GM23338 (cell line): ENCODE measurements around the gene TAF1A. TPM values are rescaled to one million over a fixed set of nuclear protein-coding genes. Genes with fewer than 3 reads are reported as not detected.

Experiments
- ATAC-seq: fragments of 200-7000 bp; cut with Tn5 transposase; 3 replicates; pipeline ENCODE4 v1.9.1; 2020
- DNase-seq: peaks from one replicate; pipeline ENCODE4 v3.0.0-alpha.2; 2015; ENCODE audit warnings: low spot score
- H2AFZ ChIP-seq: fragments of 200-600 bp; sonication (generic); 2 replicates; pipeline ENCODE4 v1.8.0; 2016; ENCODE audit warnings: antibody characterized with exemption, mild to moderate bottlenecking, moderate library complexity
- H3F3A ChIP-seq: fragments of 200-600 bp; sonication (generic); replicated peaks from 2 replicates; pipeline ENCODE4 v1.8.0; 2017; ENCODE audit warnings: antibody characterized with exemption, mixed run types, low read depth
- H3K27ac ChIP-seq: fragments of 200-600 bp; sonication (generic); 2 replicates; pipeline ENCODE4 v1.6.1; 2016; ENCODE audit warnings: low read depth
- H3K27me3 ChIP-seq: fragments of 200-600 bp; sonication (generic); 2 replicates; pipeline ENCODE4 v1.8.0; 2016; ENCODE audit warnings: mild to moderate bottlenecking, mixed run types, moderate library complexity; ENCODE audit not compliant: insufficient read depth
- H3K36me3 ChIP-seq: fragments of 200-600 bp; sonication (generic); 2 replicates; pipeline ENCODE4 v1.8.0; 2016; ENCODE audit warnings: mild to moderate bottlenecking; ENCODE audit not compliant: insufficient read depth
- H3K4me1 ChIP-seq: fragments of 200-600 bp; sonication (generic); 2 replicates; pipeline ENCODE4 v1.8.0; 2016; ENCODE audit warnings: mild to moderate bottlenecking, moderate library complexity; ENCODE audit not compliant: insufficient read depth
- H3K4me2 ChIP-seq: fragments of 200-600 bp; sonication (generic); 2 replicates; pipeline ENCODE4 v1.7.1; 2017; ENCODE audit warnings: mixed run types
- H3K4me3 ChIP-seq: fragments of 200-600 bp; sonication (generic); 2 replicates; pipeline ENCODE4 v1.6.1; 2016; ENCODE audit warnings: mixed run types
- H3K79me2 ChIP-seq: fragments of 200-600 bp; sonication (generic); replicated peaks from 2 replicates; pipeline ENCODE4 v1.8.0; 2017; ENCODE audit warnings: mild to moderate bottlenecking; ENCODE audit not compliant: insufficient read depth
- H3K9me2 ChIP-seq: fragments of 200-600 bp; sonication (generic); 2 replicates; pipeline ENCODE4 v1.8.0; 2017; ENCODE audit not compliant: insufficient read depth
- H4K20me1 ChIP-seq: fragments of 200-600 bp; sonication (generic); replicated peaks from 2 replicates; pipeline ENCODE4 v1.8.0; 2017; ENCODE audit warnings: mild to moderate bottlenecking; ENCODE audit not compliant: insufficient read depth
- H3K27ac Mint-ChIP-seq: 2 replicates; pipeline ENCODE4 v1.8.0; 2020; ENCODE audit warnings: inconsistent platforms, mild to moderate bottlenecking, moderate library complexity, mixed read lengths
- H3K27me3 Mint-ChIP-seq: 3 replicates; pipeline ENCODE4 v1.8.0; 2022; ENCODE audit warnings: low read depth, mild to moderate bottlenecking, moderate library complexity, mixed read lengths, inconsistent platforms; ENCODE audit not compliant: insufficient read depth, poor library complexity
- H3K36me3 Mint-ChIP-seq: 3 replicates; pipeline ENCODE4 v1.8.0; 2021; ENCODE audit warnings: low read depth, mild to moderate bottlenecking, inconsistent platforms, moderate library complexity, mixed read lengths
- H3K4me1 Mint-ChIP-seq: 3 replicates; pipeline ENCODE4 v1.8.0; 2020; ENCODE audit warnings: mild to moderate bottlenecking, inconsistent platforms, mixed read lengths
- H3K4me3 Mint-ChIP-seq: 3 replicates; pipeline ENCODE4 v1.8.0; 2021; ENCODE audit warnings: moderate library complexity, mild to moderate bottlenecking, inconsistent platforms, mixed read lengths
- H3K9me3 Mint-ChIP-seq: 3 replicates; pipeline ENCODE4 v1.8.0; 2020; ENCODE audit warnings: moderate library complexity, mild to moderate bottlenecking, inconsistent platforms, mixed read lengths
- CREB1 ChIP-seq: fragments of 250-450 bp; sonication (Bioruptor Pico); IDR thresholded peaks from 2 replicates; pipeline ENCODE4 v1.5.0; 2020; ENCODE audit warnings: low read depth, mild to moderate bottlenecking, moderate library complexity
- EZH2phosphoT487 ChIP-seq: fragments of 200-600 bp; sonication (generic); IDR thresholded peaks from one replicate; pipeline ENCODE4 v1.8.1; 2018; ENCODE audit warnings: antibody characterized with exemption; ENCODE audit not compliant: unreplicated experiment
- JUNB ChIP-seq: IDR thresholded peaks from one replicate; pipeline ENCODE4 v1.6.1; 2016; ENCODE audit warnings: antibody characterized with exemption; ENCODE audit not compliant: unreplicated experiment
- POLR2AphosphoS5 ChIP-seq: IDR thresholded peaks from 2 replicates; pipeline ENCODE4 v1.6.1; 2016; ENCODE audit warnings: antibody characterized with exemption, low read depth
- STAT1 ChIP-seq: IDR thresholded peaks from one replicate; pipeline ENCODE4 v1.6.1; 2016; ENCODE audit warnings: antibody characterized with exemption; ENCODE audit not compliant: unreplicated experiment
- ZNF114 ChIP-seq: fragments of 250-450 bp; sonication (Bioruptor Pico); IDR thresholded peaks from 2 replicates; pipeline ENCODE4 v1.5.0; 2020; ENCODE audit warnings: mild to moderate bottlenecking, moderate library complexity
- ZNF331 ChIP-seq: fragments of 250-450 bp; sonication (Bioruptor Pico); IDR thresholded peaks from 2 replicates; pipeline ENCODE4 v1.5.0; 2020; ENCODE audit warnings: low read depth, mild to moderate bottlenecking, moderate library complexity
- polyA plus RNA-seq: library from polyadenylated mRNA; unstranded; fragments of >200 nt; fragmentation: Nextera tagmentation; extraction: Ambion mirVana; gene quantifications from 2 replicates; pipeline ENCODE4 v1.2.1, GENCODE V29; 2016
- total RNA-seq: library from RNA; depleted of rRNA; stranded (reverse); fragments of >200 nt; shearing (Covaris generic); gene quantifications from 2 replicates; pipeline ENCODE4 v1.2.3, GENCODE V29; 2014
- TF ChIP-seq, protein P1 (sequence below), 2 experiments: fragments of 200-600 bp in 1 of 2; sonication (generic) in 1 of 2; conservative IDR thresholded peaks; 2 replicates each; pipeline versions ENCODE4 v1.5.1 to v1.6.1; 2016 to 2017; ENCODE audit warnings: antibody characterized with exemption in 2 of 2, low read depth in 2 of 2, mild to moderate bottlenecking in 2 of 2, moderate library complexity in 1 of 2
- TF ChIP-seq, protein P2 (sequence below): IDR thresholded peaks from one replicate; pipeline ENCODE4 v1.6.1; 2018; ENCODE audit warnings: antibody characterized with exemption; ENCODE audit not compliant: unreplicated experiment
- TF ChIP-seq, protein P3 (sequence below): fragments of 250-450 bp; sonication (Bioruptor Pico); IDR thresholded peaks from 2 replicates; pipeline ENCODE4 v1.5.0; 2020; ENCODE audit warnings: mild to moderate bottlenecking, moderate library complexity

Gene TAF1A
- total and polyA plus RNA-seq, 2 experiments from 2014 or later = 5.5 to 13.3 TPM

DNA sequence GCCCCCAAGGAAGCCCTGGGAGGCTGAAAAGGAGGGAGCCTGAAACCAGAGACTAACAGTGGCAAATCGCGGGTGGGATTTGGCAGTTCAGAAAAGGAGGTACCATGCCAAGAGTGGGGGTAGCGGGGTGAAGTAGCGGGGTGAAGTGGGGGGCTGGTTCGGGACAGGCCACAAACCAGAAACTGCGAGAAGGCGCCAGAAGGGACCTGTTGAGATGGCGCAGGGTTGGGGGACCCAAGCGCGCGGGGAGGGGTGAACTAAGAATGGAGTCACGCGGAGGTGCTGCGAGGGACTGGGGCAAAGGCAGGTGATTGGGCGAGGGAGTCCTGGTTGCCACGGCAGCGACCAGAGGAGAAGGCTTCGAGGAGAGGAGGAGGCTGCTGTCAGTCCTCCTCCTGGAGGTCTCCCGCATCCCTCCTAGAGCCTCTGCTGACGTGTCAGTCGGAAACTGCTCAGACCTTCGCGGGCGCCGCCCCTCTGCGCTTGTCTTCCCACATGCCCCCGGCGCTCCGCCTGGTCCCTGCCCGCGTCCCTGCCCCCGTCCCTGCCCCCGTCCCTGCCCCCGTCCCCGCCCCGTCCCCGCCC lies 27.7 kb upstream of the TAF1A start:
- Histone ChIP-seq H3K36me3 (no peaks in the 10 kb centered on the region), H3K27me3 (no peaks in the 10 kb centered on the region; the same call in 1 of the 2 replicates), H2AFZ (peak overlapping the region; percentile 98), H3K9me2 (no peaks in the 10 kb centered on the region), H3K27ac (peak overlapping the region; percentile 86; the same call in 1 of the 2 replicates), H3K4me2 (peak overlapping the region; percentile 95), H3K4me3 (peak overlapping the region; percentile 89), H3K79me2 (peaks cover 34% of the 10 kb centered on the region), H3K4me1 (peaks cover 18% of the 10 kb centered on the region), H3F3A (peaks cover 6% of the 10 kb centered on the region; the same call in 1 of the 2 replicates), H4K20me1 (peaks cover 10% of the 10 kb centered on the region)
- no peak for TF ChIP-seq JUNB
- TF ChIP-seq, protein P1, sequence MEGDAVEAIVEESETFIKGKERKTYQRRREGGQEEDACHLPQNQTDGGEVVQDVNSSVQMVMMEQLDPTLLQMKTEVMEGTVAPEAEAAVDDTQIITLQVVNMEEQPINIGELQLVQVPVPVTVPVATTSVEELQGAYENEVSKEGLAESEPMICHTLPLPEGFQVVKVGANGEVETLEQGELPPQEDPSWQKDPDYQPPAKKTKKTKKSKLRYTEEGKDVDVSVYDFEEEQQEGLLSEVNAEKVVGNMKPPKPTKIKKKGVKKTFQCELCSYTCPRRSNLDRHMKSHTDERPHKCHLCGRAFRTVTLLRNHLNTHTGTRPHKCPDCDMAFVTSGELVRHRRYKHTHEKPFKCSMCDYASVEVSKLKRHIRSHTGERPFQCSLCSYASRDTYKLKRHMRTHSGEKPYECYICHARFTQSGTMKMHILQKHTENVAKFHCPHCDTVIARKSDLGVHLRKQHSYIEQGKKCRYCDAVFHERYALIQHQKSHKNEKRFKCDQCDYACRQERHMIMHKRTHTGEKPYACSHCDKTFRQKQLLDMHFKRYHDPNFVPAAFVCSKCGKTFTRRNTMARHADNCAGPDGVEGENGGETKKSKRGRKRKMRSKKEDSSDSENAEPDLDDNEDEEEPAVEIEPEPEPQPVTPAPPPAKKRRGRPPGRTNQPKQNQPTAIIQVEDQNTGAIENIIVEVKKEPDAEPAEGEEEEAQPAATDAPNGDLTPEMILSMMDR (conservative IDR thresholded peaks at IDR 0.05; ENCODE audit: low read depth in 2 of 2) = no peak
- TF ChIP-seq ZNF331 (CRISPR knock-in tag) = no peak
- TF ChIP-seq, protein P2, sequence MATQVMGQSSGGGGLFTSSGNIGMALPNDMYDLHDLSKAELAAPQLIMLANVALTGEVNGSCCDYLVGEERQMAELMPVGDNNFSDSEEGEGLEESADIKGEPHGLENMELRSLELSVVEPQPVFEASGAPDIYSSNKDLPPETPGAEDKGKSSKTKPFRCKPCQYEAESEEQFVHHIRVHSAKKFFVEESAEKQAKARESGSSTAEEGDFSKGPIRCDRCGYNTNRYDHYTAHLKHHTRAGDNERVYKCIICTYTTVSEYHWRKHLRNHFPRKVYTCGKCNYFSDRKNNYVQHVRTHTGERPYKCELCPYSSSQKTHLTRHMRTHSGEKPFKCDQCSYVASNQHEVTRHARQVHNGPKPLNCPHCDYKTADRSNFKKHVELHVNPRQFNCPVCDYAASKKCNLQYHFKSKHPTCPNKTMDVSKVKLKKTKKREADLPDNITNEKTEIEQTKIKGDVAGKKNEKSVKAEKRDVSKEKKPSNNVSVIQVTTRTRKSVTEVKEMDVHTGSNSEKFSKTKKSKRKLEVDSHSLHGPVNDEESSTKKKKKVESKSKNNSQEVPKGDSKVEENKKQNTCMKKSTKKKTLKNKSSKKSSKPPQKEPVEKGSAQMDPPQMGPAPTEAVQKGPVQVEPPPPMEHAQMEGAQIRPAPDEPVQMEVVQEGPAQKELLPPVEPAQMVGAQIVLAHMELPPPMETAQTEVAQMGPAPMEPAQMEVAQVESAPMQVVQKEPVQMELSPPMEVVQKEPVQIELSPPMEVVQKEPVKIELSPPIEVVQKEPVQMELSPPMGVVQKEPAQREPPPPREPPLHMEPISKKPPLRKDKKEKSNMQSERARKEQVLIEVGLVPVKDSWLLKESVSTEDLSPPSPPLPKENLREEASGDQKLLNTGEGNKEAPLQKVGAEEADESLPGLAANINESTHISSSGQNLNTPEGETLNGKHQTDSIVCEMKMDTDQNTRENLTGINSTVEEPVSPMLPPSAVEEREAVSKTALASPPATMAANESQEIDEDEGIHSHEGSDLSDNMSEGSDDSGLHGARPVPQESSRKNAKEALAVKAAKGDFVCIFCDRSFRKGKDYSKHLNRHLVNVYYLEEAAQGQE = no peak
- TF ChIP-seq ZNF114 = no peak
- TF ChIP-seq POLR2AphosphoS5 = peak; percentile 62
- TF ChIP-seq STAT1 = no peak
- TF ChIP-seq, protein P3, sequence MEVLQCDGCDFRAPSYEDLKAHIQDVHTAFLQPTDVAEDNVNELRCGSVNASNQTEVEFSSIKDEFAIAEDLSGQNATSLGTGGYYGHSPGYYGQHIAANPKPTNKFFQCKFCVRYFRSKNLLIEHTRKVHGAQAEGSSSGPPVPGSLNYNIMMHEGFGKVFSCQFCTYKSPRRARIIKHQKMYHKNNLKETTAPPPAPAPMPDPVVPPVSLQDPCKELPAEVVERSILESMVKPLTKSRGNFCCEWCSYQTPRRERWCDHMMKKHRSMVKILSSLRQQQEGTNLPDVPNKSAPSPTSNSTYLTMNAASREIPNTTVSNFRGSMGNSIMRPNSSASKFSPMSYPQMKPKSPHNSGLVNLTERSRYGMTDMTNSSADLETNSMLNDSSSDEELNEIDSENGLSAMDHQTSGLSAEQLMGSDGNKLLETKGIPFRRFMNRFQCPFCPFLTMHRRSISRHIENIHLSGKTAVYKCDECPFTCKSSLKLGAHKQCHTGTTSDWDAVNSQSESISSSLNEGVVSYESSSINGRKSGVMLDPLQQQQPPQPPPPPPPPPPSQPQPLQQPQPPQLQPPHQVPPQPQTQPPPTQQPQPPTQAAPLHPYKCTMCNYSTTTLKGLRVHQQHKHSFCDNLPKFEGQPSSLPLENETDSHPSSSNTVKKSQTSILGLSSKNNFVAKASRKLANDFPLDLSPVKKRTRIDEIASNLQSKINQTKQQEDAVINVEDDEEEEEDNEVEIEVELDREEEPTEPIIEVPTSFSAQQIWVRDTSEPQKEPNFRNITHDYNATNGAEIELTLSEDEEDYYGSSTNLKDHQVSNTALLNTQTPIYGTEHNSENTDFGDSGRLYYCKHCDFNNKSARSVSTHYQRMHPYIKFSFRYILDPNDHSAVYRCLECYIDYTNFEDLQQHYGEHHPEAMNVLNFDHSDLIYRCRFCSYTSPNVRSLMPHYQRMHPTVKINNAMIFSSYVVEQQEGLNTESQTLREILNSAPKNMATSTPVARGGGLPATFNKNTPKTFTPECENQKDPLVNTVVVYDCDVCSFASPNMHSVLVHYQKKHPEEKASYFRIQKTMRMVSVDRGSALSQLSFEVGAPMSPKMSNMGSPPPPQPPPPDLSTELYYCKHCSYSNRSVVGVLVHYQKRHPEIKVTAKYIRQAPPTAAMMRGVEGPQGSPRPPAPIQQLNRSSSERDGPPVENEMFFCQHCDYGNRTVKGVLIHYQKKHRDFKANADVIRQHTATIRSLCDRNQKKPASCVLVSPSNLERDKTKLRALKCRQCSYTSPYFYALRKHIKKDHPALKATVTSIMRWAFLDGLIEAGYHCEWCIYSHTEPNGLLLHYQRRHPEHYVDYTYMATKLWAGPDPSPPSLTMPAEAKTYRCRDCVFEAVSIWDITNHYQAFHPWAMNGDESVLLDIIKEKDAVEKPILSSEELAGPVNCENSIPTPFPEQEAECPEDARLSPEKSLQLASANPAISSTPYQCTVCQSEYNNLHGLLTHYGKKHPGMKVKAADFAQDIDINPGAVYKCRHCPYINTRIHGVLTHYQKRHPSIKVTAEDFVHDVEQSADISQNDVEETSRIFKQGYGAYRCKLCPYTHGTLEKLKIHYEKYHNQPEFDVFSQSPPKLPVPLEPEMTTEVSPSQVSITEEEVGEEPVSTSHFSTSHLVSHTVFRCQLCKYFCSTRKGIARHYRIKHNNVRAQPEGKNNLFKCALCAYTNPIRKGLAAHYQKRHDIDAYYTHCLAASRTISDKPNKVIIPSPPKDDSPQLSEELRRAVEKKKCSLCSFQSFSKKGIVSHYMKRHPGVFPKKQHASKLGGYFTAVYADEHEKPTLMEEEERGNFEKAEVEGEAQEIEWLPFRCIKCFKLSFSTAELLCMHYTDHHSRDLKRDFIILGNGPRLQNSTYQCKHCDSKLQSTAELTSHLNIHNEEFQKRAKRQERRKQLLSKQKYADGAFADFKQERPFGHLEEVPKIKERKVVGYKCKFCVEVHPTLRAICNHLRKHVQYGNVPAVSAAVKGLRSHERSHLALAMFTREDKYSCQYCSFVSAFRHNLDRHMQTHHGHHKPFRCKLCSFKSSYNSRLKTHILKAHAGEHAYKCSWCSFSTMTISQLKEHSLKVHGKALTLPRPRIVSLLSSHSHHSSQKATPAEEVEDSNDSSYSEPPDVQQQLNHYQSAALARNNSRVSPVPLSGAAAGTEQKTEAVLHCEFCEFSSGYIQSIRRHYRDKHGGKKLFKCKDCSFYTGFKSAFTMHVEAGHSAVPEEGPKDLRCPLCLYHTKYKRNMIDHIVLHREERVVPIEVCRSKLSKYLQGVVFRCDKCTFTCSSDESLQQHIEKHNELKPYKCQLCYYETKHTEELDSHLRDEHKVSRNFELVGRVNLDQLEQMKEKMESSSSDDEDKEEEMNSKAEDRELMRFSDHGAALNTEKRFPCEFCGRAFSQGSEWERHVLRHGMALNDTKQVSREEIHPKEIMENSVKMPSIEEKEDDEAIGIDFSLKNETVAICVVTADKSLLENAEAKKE (CRISPR knock-in tag) = no peak
- TF ChIP-seq CREB1 = peak; percentile 87
- no peak for TF ChIP-seq EZH2phosphoT487
- H3K9me3 Mint-ChIP-seq = no peaks in the 10 kb centered on the region
- peaks cover 8% of the 10 kb centered on the region for H3K27me3 Mint-ChIP-seq
- DNase-seq = peak; percentile 99
- H3K36me3 Mint-ChIP-seq = peaks cover 9% of the 10 kb centered on the region
- H3K4me3 Mint-ChIP-seq = peak overlapping the region; percentile 85
- H3K4me1 Mint-ChIP-seq = peaks cover 11% of the 10 kb centered on the region
- peak; percentile 95 for ATAC-seq
- H3K27ac Mint-ChIP-seq = peak overlapping the region; percentile 85
